HL-60 (cell line): ENCODE measurements around the gene PPP2R5C.

ENCODE experiments used
- DNase-seq, 2 experiments: peaks; one replicate each; pipeline ENCODE4 v3.0.0-alpha.2; 2010 to 2020; ENCODE audit warnings: low read depth in 1 of 2, low spot score in 1 of 2
- H3K27ac ChIP-seq: fragments of 250-450 bp; sonication (Bioruptor Pico); replicated peaks from 2 replicates; pipeline ENCODE4 v1.5.1; 2020; ENCODE audit warnings: mild to moderate bottlenecking, moderate library complexity
- H3K27me3 ChIP-seq: fragments of 250-450 bp; sonication (Bioruptor Pico); 2 replicates; pipeline ENCODE4 v1.5.1; 2021; ENCODE audit warnings: mild to moderate bottlenecking, moderate library complexity; ENCODE audit not compliant: insufficient read depth, poor library complexity, severe bottlenecking
- H3K4me3 ChIP-seq: replicated peaks from 2 replicates; pipeline ENCODE4 v1.5.1; 2011; ENCODE audit warnings: mild to moderate bottlenecking, control low read depth, low read length; ENCODE audit not compliant: insufficient read depth
- CTCF ChIP-seq: IDR thresholded peaks from one replicate; pipeline ENCODE4 v1.5.1; 2011; ENCODE audit warnings: low read length, control low read depth, inconsistent platforms; ENCODE audit not compliant: insufficient read depth
- GABPA ChIP-seq: IDR thresholded peaks from 2 replicates; pipeline ENCODE4 v1.6.1; 2012; ENCODE audit warnings: low read depth
- POLR2AphosphoS5 ChIP-seq: IDR thresholded peaks from 2 replicates; pipeline ENCODE4 v1.6.1; 2012; ENCODE audit warnings: low read depth
- REST ChIP-seq: IDR thresholded peaks from 2 replicates; pipeline ENCODE4 v1.6.1; 2012; ENCODE audit warnings: low read depth; ENCODE audit not compliant: insufficient replicate concordance
- SPI1 ChIP-seq: IDR thresholded peaks from 2 replicates; pipeline ENCODE4 v1.6.1; 2012; ENCODE audit warnings: low read depth, mild to moderate bottlenecking, borderline replicate concordance

The PPP2R5C gene

DNA sequence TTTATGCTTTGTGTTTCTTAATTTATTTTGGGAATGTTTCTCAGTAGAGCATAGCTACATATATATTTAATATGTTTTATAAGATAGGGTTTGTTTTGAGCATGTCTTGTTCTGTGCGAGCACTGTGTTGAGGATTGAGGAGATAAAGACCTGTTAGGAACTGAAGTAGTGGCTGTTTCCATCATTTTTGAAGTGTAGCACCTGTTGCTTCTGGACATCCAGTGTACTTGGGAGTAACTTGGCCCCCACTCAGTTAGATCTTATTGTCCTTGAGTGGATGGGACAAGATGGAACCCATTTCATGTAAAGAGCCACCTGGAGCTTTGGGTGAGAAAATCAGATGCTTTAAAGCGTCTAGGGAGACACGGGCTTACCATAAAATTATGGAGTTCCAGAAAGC lies 8.7 kb downstream of the PPP2R5C start:
- no peaks in the 10 kb centered on the region for H3K27me3 ChIP-seq
- DNase-seq: no peak
- no peak overlapping the region for H3K4me3 ChIP-seq
- TF ChIP-seq SPI1 (no peak), GABPA (no peak), POLR2AphosphoS5 (no peak), CTCF (no peak), REST (no peak)
- no peak overlapping the region for H3K27ac ChIP-seq

DNA sequence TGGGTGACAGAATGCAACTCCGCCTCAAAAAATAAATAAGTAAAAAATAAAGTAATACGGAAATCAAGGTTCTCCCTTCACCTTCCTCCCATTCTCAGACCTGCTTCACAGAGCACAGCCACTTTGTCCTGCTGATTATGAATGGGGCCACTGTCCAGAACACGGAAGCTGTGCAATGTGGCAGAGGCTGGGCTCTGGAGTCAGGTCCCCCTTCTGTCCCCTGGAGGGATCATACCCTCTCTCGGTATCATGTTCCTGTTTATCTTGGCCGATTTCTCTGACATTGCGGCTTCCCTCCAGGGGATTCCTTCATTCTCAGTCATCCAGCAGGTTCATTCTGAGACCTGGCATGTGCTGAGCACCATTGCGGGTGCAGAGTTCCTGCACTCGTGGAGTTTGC lies 11.3 kb downstream of the PPP2R5C start:
- Histone ChIP-seq H3K27me3 (no peaks in the 10 kb centered on the region), H3K4me3 (no peak overlapping the region), H3K27ac (no peak overlapping the region)
- TF ChIP-seq REST (no peak), POLR2AphosphoS5 (no peak), SPI1 (no peak), CTCF (no peak), GABPA (no peak)
- DNase-seq: no peak

- no peaks in the 10 kb centered on the region for H3K27me3 ChIP-seq
- no peak for DNase-seq
- H3K27ac ChIP-seq: no peak overlapping the region
- TF ChIP-seq REST (no peak), CTCF (no peak), GABPA (no peak), POLR2AphosphoS5 (no peak), SPI1 (no peak)
- no peak overlapping the region for H3K4me3 ChIP-seq
Measured at GRCh38 chr14:101773378-101773777, 11.9 kb downstream of the PPP2R5C start.
